Activated CD4-positive, alpha-beta T cell treated with anti-CD3 and anti-CD28 coated beads for 4 hours (primary cell): ENCODE results near the gene PLAC1.

Source experiments
- DNase-seq, 2 donors: peaks; one replicate each; pipeline ENCODE4 v3.0.0-alpha.2; 2020

PLAC1 gene

GRCh38 chrX:134628663-134629062, 29.6 kb downstream of the PLAC1 start:
- DNase-seq: no peak

DNA sequence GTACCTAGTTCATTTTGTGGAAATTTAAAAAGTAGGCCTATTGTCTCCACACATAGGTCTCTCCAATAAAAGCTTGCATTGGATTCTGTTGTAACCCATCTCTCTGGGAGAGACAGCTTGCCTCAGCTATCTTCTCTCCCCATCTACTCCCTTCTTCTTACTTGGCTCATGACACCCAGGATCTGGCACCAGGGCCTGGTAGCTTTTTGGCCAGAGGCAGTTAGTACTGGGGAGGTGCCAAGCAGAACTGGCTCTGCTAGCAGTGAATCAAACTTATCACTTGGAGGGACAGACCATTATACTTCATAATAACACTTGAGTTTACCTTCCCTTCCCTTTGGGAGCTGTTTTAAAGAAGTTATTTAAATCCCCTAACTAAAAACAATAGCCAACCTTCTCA, 31.8 kb downstream of the PLAC1 start:
- no peak for DNase-seq

GRCh38 chrX:134625315-134625718, 33.0 kb downstream of the PLAC1 start:
- DNase-seq: no peak

- DNase-seq: no peak
Observed at GRCh38 chrX:134624046-134624430, 34.2 kb downstream of the PLAC1 start.

GRCh38 chrX:134623293-134624045, 34.8 kb downstream of the PLAC1 start:
- no peak for DNase-seq

DNA sequence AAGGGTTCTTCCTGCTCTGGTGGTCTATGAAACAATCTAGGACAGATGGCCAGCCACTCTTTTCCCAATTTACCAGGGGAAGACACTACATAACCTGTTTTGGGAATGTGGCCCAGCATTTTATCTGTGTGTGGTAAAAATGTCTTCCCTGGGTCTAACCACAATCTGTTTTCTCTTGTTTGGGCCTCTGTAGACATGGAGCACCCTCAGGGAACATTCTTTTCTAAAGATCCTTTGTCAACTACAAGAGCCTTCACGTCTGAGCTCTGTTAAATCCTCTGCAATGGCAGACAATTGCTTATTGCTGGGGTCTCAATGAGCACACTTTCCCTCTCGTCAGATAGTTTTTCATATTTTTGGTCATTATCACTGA, 35.5 kb downstream of the PLAC1 start:
- no peak for DNase-seq

DNA sequence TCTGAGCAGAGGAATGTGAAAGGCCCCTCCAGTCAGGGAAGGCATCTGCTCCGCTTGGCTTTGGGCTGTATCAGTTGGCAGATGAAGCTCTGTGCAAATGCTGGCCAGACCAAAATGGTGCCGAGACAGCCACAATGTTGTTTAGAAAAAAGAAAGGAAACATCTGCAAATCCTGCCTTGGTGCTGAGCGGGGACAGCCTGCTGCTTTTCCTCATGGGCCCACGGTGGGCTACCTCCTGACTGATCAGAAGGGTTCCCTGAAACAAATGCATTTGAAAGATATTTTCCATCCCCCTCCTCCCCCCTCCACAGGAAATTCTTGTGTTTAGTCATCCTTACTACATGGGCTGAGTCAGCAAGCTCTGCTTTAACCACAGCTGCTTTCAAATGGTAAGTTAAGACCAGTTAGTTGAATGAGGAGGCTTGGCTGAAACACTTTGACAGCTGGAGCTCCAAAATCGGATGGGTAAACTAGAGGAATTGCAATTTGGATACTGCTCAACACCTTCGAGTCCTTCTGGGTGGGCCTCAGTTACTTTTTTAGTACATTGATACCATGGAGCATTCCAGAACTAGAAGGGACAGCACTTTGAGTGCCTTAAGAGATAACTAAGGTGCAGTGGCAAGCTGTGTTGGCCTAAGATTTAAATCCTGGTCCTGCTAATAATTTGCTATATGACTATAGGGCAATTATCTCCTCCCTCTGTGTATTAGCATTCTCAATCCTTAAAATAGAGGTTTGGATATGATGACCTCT, 36.0 kb downstream of the PLAC1 start:
- peak in 1 of 2 donors; percentile 2 for DNase-seq

DNA sequence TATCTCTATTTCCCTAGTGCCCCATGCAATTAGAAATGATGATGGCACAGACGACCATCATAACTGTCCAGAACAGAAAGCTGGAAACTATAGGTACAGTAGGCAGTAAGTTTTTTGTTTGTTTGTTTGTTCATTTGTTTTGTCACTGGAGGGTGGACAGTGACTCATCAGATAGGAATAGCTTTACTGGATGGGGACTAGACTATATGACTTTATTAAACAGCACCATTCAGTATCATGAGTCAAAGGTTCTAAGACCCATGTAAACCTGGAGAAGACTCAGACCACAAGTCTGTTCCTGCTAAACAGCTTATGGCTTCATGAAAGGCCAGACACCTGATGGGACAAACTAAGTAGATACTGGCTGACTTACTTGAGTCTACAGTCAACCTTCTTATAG, 38.4 kb downstream of the PLAC1 start:
- no peak for DNase-seq

GRCh38 chrX:134613396-134613795, 44.9 kb downstream of the PLAC1 start:
- DNase-seq: no peak

- DNase-seq: no peak
Observed at GRCh38 chrX:134608153-134608552, 50.1 kb downstream of the PLAC1 start.

DNA sequence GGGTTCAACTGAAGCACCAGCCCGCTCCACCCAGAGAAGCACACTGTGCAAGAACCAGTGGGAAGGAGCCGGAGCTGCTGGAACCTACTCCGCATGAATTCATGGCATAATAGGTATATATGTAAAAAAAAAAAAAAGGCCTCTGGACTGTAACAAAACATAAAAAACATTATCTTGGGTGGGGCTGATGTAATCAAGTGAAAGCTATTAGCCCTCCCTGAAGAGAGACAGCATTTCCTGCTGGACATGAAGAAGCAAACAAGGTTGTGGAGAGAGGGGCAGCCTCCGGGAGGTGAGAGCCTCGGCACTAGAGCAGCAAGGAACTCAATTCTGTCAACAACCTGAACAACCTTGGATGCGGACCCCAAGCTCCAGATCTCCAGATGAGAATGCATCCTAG, 50.7 kb downstream of the PLAC1 start:
- DNase-seq: no peak

GRCh38 chrX:134604701-134605311, 53.5 kb downstream of the PLAC1 start:
- DNase-seq: no peak

- DNase-seq: no peak
Observed at GRCh38 chrX:134603806-134604700, 54.2 kb downstream of the PLAC1 start.

- no peak for DNase-seq
Observed at GRCh38 chrX:134602410-134602809, 55.9 kb downstream of the PLAC1 start.

GRCh38 chrX:134601240-134601765, 57.0 kb downstream of the PLAC1 start:
- no peak for DNase-seq

DNA sequence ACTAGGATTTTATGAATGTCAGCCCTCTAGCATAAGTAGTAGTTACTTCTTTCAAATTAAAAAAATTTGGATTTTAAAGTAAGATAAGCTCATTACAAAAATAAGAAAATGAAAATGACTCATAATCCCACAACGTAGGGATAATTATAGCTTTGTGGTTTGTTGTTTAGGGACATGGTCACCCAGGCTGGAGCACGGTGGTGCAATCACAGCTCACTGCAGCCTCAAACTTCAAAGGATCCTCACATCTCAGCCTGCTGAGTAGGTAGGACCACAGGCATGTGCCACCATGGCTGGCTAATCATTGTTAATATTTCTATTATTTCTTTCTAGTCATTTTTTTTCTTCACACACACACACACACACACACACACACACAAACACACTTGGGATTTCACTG, 57.6 kb downstream of the PLAC1 start:
- DNase-seq: no peak

DNA sequence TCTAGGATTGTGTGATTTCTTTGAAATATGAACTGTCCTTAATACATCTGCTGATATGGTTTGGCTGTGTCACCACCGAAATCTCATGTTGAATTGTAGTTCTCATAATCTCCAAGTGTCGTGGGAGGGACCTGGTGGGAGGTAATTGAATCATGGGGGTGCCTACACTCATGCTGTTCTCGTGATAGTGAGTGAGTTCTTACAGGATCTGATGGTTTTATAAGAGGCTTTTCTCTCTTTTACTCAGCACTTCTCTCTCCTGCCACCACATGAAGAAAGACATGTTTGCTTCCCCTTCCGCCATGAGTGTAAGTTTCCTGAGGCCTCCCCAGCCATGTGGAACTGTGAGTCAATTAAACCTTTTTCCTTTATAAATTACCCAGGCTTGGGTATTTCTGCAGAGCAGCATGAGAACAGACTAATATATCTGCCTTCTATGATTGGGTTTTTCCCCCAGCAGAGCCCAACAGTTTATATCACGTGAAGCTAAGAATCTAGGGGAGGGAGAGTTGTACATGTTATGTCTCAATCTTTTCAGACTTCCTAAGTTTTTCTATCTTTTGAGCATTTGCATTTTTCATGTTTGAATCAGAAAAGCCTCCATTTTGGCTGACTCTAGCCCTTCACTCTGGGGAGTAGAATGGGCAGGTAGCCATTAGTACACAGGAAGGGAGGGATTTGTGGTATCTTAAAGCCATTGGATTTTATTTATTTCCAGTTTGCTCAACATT, 58.9 kb downstream of the PLAC1 start:
- DNase-seq: no peak

GRCh38 chrX:134592303-134592702, 66.0 kb downstream of the PLAC1 start:
- no peak for DNase-seq

DNA sequence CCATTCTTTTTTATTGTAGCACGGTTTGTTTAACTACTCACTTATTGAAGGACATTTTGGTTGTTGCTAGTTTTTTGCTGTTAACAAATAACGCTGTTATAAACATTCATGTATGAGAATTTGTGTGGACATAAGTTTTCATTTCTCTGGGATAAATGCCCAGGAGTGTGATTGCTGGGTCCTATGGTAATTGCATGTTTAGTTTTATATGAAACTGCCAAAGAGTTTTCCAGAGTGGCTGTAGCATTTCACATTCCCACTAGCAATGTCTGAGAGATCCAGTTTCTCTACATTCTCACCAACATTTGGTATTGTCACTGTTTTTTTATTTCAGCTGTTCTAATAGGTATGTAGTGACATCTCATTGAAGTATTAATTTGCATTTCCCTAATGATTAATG, 66.8 kb downstream of the PLAC1 start:
- DNase-seq: no peak

DNA sequence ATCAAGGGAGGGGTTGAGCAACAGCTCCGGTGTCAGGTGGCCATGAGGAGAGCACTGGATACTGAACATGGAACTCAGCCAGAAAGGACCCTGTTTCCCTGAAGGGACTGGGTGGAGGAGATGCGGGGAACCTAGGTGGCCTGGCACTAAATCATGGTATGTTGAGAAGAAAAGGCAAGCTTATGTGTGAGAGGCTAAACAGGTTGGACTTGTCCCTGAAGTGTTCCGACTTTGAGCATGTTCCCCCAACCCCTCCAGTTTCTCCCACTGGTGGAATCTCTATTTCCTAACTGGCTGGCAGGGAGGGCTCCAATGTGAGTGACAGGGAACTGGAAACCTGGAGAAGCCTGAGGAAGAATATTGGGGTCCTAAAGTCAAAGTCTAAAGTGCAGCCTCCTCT, 69.5 kb downstream of the PLAC1 start:
- no peak for DNase-seq

DNA sequence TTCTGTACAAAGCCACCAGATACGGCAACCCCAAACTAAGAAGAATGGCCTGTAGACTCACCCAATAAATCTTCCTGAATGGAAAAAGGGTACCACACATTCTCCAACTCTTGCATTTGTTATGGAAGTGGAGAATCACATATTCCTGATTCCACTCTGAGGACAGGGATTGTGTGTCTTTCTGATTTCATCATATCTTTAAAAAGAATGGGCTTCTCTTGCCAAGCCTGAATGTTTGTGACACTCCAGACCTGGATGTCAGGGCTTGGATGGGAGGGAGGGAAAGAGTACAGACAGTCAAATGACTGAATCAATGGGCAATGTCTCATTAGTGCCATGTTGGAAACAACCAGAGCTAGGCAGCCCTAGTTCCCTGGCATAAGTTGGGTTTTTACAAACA, 77.4 kb downstream of the PLAC1 start:
- DNase-seq: no peak

DNA sequence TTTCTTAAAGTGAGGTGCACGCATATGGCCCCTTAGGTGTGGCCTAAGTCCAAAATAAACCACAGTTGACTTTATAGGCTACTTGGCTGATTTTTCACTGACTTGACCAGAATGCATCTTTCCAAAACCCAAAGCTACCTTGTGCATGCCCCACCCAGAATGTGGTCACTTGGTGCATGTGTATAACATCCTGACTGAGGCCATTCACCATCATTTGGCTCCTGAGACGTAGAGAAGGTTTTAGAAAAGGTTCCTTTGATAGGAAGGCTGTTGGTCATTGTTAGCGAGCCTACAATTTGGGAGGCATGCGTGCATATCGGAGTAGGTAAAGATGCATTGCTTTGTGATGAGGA, 84.6 kb downstream of the PLAC1 start:
- DNase-seq: no peak
